Measurements from ENCODE around the gene BARD1. TPM values are rescaled to one million over a fixed set of nuclear protein-coding genes. Genes with fewer than 3 reads are reported as not detected.

BARD1 gene
- total RNA-seq, 3 donors from 2014 or later = 4.3 to 27.8 (median 16.7) TPM

DNA sequence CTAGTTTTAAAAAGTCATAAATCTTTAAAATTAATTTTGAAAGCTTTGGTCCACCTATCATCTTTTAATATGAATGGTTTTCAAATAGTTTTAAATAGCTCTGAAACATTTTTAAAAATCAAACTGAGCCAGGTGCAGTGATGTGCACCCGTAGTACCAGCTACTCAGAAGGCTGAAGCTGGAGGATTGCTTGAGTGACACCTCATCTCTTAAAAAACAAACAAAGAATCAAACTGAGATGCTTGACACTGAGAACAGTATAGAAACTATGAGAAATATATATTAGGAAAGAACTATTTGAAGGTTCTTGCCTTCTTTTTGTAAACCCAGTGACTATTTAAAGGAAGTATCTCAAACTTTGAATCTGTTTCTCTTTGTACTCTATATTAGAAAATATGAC lies 67.4 kb downstream of the BARD1 start:
- H3K9me3 ChIP-seq = no peaks in the 10 kb centered on the region
- intact Hi-C loops (cut with DNase I; ENCODE audit: low total_unique reads) = no loop called here
- TF ChIP-seq, protein P1, sequence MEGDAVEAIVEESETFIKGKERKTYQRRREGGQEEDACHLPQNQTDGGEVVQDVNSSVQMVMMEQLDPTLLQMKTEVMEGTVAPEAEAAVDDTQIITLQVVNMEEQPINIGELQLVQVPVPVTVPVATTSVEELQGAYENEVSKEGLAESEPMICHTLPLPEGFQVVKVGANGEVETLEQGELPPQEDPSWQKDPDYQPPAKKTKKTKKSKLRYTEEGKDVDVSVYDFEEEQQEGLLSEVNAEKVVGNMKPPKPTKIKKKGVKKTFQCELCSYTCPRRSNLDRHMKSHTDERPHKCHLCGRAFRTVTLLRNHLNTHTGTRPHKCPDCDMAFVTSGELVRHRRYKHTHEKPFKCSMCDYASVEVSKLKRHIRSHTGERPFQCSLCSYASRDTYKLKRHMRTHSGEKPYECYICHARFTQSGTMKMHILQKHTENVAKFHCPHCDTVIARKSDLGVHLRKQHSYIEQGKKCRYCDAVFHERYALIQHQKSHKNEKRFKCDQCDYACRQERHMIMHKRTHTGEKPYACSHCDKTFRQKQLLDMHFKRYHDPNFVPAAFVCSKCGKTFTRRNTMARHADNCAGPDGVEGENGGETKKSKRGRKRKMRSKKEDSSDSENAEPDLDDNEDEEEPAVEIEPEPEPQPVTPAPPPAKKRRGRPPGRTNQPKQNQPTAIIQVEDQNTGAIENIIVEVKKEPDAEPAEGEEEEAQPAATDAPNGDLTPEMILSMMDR (IDR thresholded peaks at IDR 0.05) = no peak
- TF ChIP-seq POLR2A (IDR thresholded peaks at IDR 0.05) = no peak
- no peaks in the 10 kb centered on the region for H3K4me1 ChIP-seq
- H3K27me3 ChIP-seq = no peaks in the 10 kb centered on the region
- peaks cover 3% of the 10 kb centered on the region for H3K36me3 ChIP-seq
- H3K4me3 ChIP-seq = no peak overlapping the region
- no peak for DNase-seq (ENCODE audit: low spot score in 2 of 2)
- H3K27ac ChIP-seq = no peak overlapping the region

DNA sequence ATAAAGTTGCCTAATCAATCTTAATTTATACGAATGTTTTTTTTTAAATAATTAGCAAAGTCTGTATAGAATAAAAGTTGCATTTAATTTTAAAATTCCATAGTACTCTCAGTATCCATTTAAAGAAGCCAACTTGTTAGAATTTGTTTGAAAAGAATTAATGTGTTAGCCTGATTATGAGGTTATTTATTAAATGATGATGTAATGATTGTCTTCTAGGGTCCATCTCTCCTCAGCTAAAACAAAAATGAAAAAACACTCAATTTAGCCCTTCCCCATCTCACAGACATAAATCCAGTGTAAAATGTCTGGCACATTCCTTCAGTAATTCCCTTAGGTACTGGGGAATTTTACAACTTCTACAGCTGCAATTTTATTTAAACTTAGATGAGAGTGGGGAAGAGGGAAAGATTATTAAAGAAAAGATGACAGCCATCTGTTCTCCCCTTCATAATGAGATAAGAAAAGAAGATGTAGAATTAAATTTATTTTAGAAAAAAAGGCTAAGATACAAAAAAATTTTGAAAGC lies 68.6 kb downstream of the BARD1 start:
- no peaks in the 10 kb centered on the region for H3K4me1 ChIP-seq

GRCh38 chr2:214737188-214737587 lies 72.3 kb downstream of the BARD1 start:
- H3K36me3 ChIP-seq = peaks cover 3% of the 10 kb centered on the region
- DNase-seq (ENCODE audit: low spot score in 2 of 2) = no peak
- H3K4me1 ChIP-seq = no peaks in the 10 kb centered on the region
- no peak overlapping the region for H3K4me3 ChIP-seq
- no peak overlapping the region for H3K27ac ChIP-seq
- no peaks in the 10 kb centered on the region for H3K9me3 ChIP-seq
- intact Hi-C loops (cut with DNase I; ENCODE audit: low total_unique reads) = no loop called here
- no peaks in the 10 kb centered on the region for H3K27me3 ChIP-seq
- TF ChIP-seq POLR2A (IDR thresholded peaks at IDR 0.05) (no peak), POLR2AphosphoS5 (IDR thresholded peaks at IDR 0.05) (no peak)
- TF ChIP-seq, protein P1 (IDR thresholded peaks at IDR 0.05) = no peak

More for the DNA sequence above, 68.6 kb downstream of the BARD1 start:
- TF ChIP-seq POLR2AphosphoS5 (IDR thresholded peaks at IDR 0.05) (no peak), POLR2A (IDR thresholded peaks at IDR 0.05) (no peak)
- TF ChIP-seq, protein P1 (IDR thresholded peaks at IDR 0.05) = no peak
- Histone ChIP-seq H3K36me3 (peaks cover 3% of the 10 kb centered on the region), H3K4me3 (no peak overlapping the region), H3K27ac (no peak overlapping the region), H3K27me3 (no peaks in the 10 kb centered on the region), H3K9me3 (no peaks in the 10 kb centered on the region)
- intact Hi-C loops (cut with DNase I; ENCODE audit: low total_unique reads) = no loop called here
- DNase-seq (ENCODE audit: low spot score in 2 of 2) = no peak

DNA sequence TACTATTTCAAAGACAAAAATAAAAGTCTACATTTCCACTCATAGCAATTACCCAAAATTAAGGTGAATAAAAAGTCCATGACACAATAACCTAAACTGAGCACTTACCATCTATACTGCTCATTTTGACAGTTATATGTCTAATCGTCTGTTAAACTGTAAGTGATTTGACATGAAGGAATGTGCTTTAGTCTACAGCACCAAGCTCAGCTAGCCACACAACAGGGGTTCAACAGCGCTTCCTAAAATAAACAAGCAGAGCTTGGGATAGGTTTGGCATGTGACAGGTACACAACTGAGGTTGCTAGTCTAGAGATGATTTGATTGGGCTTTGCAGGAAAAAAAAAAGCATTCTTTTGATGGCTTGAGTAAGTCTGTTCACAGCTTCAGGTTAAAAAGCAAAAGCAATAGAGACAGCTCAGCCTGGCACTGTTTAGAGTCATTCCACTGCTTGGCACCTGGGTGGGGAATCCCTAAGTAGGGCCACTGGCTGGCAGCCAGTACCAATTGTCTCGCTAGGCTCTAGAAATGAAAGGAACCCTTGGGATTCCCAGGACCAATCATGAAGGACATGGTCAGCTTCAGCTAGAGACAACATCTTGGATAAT lies 78.6 kb downstream of the BARD1 start:
- H3K9me3 ChIP-seq = no peaks in the 10 kb centered on the region
- DNase-seq (ENCODE audit: low spot score in 2 of 2) = no peak
- no peaks in the 10 kb centered on the region for H3K27me3 ChIP-seq
- intact Hi-C loops (cut with DNase I; ENCODE audit: low total_unique reads) = no loop called here
- H3K27ac ChIP-seq = no peak overlapping the region
- H3K36me3 ChIP-seq = no peaks in the 10 kb centered on the region
- H3K4me1 ChIP-seq = no peaks in the 10 kb centered on the region
- TF ChIP-seq, protein P1 (IDR thresholded peaks at IDR 0.05) = no peak
- TF ChIP-seq POLR2A (IDR thresholded peaks at IDR 0.05) (no peak), POLR2AphosphoS5 (IDR thresholded peaks at IDR 0.05) (no peak)
- H3K4me3 ChIP-seq = no peak overlapping the region

DNA sequence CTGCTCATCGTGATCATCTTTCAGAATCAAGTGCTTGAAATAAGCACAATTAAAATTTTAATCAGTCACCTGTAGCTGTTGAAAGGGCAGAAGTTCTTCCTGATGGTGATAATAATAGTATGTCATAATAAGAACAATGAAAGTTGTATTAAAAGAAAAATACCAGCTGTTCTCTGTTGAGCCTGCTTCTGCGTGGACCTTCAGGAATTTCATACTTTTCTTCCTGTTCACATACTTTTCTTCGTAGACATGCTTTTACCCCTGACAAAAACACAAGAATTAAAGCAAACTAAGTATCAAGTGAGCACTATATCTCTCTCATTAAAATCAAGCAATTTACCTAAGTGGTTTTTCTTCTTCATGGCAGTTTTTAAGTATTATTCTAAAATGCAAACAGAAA lies 79.2 kb downstream of the BARD1 start:
- no peak overlapping the region for H3K27ac ChIP-seq
- H3K9me3 ChIP-seq = no peaks in the 10 kb centered on the region
- no peaks in the 10 kb centered on the region for H3K27me3 ChIP-seq
- DNase-seq (ENCODE audit: low spot score in 2 of 2) = no peak
- no peaks in the 10 kb centered on the region for H3K36me3 ChIP-seq
- TF ChIP-seq, protein P1 (IDR thresholded peaks at IDR 0.05) = no peak
- TF ChIP-seq POLR2A (IDR thresholded peaks at IDR 0.05) (no peak), POLR2AphosphoS5 (IDR thresholded peaks at IDR 0.05) (no peak)
- no peaks in the 10 kb centered on the region for H3K4me1 ChIP-seq
- no peak overlapping the region for H3K4me3 ChIP-seq
- intact Hi-C loops (cut with DNase I; ENCODE audit: low total_unique reads) = no loop called here

All from breast epithelium (tissue), 4 donors.